Measurements from ENCODE around the gene NBPF12. TPM values are rescaled to one million over a fixed set of nuclear protein-coding genes. Genes with fewer than 3 reads are reported as not detected.
"Not testable (repeated sequence)": the region's sequence is repeated elsewhere in the genome, so short reads cannot be mapped to it uniquely, and the experiment has no call there.

The NBPF12 gene
- total RNA-seq, 2 donors from 2014 or later: 22.7 to 28.0 TPM

DNA sequence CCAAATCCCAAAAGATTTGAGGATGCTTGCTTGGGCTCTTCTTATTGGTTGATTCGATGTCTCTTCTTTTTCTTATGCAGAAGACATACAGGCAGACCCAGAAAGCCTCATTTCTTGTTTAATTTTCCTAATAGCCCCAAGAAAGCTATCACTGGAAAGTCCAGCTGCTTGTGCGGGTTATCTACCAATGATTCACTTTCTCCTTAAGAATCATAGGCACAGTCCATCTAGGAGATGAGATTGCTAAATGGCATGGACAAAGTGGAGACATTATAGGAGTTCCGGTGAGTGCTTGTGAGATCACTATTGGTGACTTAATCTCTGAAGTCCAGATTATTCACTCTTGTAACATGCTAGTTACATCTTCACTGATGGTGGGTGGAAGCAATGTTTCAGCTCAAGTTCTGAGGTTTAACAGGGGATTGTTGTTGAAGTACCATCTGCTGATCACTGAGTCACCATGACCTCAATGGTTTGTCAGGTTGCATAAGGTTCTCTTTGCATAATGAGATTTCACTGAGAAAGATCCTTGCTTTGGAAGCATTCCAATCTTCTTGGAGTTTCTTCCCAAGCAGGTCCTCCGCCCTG, 92.0 kb downstream of the NBPF12 start:
- DNase-seq; H3K4me1 Mint-ChIP-seq; H3K27ac Mint-ChIP-seq; H3K36me3 Mint-ChIP-seq (ENCODE audit: low read depth); H3K9me3 ChIP-seq (ENCODE audit: control insufficient read depth, low read length, poor library complexity, severe bottlenecking); ATAC-seq; H3K4me3 Mint-ChIP-seq: not testable (repeated sequence)
- H3K27me3 Mint-ChIP-seq: peaks cover 58% of the 10 kb centered on the region

DNA sequence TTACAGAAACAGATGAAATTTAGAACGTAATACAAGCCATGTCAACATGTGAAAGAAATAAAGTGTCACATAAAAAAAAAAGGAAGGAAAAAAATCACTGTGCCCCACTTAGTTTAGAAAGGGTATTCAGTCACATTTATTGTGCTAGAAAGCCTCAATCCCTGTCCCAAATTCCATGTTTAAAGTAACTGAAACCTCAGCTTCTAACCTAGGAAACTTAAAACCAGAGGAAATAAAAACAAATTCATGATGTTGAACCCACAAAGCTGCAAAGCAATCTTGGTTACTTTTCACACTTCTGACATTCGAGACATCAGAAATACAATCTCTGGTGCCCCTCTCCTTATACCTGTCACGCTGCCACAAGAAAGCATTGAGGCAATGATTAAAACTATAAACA, 101.8 kb downstream of the NBPF12 start:
- H3K4me3 Mint-ChIP-seq: no peak overlapping the region
- H3K27ac Mint-ChIP-seq: no peak overlapping the region
- H3K9me3 ChIP-seq (ENCODE audit: control insufficient read depth, low read length, poor library complexity, severe bottlenecking): no peaks in the 10 kb centered on the region
- H3K27me3 Mint-ChIP-seq: peaks cover 3% of the 10 kb centered on the region
- H3K36me3 Mint-ChIP-seq (ENCODE audit: low read depth): no peaks in the 10 kb centered on the region
- ATAC-seq: no peak
- no peak for DNase-seq
- peaks cover 10% of the 10 kb centered on the region for H3K4me1 Mint-ChIP-seq

DNA sequence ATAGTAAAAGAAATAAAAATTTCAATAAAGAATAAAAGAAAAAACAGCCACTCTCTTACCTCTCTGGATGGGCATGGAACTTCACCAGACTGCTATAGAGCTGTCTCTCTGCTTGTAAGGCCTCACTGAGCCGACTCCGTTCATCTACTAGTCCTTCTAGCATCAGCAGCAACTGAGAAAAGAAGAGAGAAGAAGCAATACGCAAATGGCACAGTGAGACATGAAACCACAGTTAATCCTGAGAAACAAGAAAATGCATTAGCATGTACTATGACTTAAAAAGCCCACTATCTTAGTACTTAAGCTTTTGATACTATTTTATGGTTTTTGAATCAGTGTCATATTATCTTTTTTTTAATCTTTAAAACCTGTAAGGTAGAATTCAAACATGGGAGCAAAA, 104.8 kb downstream of the NBPF12 start:
- not testable (repeated sequence) for H3K27me3 Mint-ChIP-seq, H3K4me3 Mint-ChIP-seq

DNA sequence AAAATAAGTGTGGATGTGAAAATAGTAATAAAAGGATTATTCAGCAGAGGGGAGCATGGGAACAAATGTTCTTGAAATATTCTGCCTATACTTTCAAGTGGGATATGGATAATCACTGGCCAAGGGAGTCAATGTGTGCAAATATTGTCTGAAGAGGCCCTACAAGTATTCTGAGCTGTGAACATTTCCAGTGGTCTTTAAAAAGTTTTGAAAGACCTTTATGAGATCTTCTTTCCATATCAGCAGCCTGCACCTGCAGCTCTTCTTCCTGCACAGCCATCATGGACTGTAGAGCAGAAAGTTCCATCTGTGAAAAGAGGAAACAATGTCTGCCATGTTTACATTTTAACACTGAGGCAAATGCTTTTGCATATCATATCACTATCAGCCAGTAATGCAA, 106.4 kb downstream of the NBPF12 start:
- DNase-seq; H3K27ac Mint-ChIP-seq; H3K9me3 ChIP-seq (ENCODE audit: control insufficient read depth, low read length, poor library complexity, severe bottlenecking); H3K36me3 Mint-ChIP-seq (ENCODE audit: low read depth); H3K4me3 Mint-ChIP-seq; ATAC-seq; H3K27me3 Mint-ChIP-seq: not testable (repeated sequence)
- H3K4me1 Mint-ChIP-seq: peaks cover 29% of the 10 kb centered on the region

More for the DNA sequence above, 104.8 kb downstream of the NBPF12 start:
- not testable (repeated sequence) for H3K27ac Mint-ChIP-seq; H3K9me3 ChIP-seq (ENCODE audit: control insufficient read depth, low read length, poor library complexity, severe bottlenecking); DNase-seq; ATAC-seq; H3K36me3 Mint-ChIP-seq (ENCODE audit: low read depth)
- peaks cover 29% of the 10 kb centered on the region for H3K4me1 Mint-ChIP-seq

Other genes with a start within 250 kb of the NBPF12 start
- gene PRKAB2, start 234.1 kb downstream of the NBPF12 start, total RNA-seq: 10 to 100 TPM in 1 of 2 donors, 1 to 10 TPM in 1; 6.0 to 13.4 TPM